ENCODE data around the gene ANKRD7.
A peak's percentile ranks its signal among the peaks of the same experiment; 100 is the strongest.

ANKRD7 gene, protein sequence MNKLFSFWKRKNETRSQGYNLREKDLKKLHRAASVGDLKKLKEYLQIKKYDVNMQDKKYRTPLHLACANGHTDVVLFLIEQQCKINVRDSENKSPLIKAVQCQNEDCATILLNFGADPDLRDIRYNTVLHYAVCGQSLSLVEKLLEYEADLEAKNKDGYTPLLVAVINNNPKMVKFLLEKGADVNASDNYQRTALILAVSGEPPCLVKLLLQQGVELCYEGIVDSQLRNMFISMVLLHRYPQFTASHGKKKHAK

DNA sequence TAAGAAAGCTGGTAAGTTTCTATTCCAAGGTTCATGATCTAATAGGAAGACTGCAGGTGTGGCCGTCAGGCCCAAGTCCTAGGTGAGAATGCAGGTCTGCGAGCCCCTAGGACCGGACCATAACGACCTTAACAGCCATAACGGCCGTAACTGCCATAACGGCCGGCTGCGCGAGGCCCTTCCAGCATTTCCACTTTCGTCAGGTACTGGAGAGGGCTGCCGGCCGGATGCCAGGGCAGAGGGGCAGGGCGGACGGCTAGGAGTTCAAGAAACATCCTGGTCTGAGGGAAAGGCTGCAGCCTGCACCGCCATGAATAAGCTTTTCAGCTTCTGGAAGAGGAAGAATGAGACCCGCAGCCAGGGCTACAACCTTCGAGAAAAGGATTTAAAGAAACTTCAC lies at the start of gene ANKRD7:
Gene ANKRD7, plus strand, starts transcription at position 184 of the 400 bp plus-strand sequence. Its CDS starts 127 bp downstream, at position 311.
- TF ChIP-seq, protein P1, sequence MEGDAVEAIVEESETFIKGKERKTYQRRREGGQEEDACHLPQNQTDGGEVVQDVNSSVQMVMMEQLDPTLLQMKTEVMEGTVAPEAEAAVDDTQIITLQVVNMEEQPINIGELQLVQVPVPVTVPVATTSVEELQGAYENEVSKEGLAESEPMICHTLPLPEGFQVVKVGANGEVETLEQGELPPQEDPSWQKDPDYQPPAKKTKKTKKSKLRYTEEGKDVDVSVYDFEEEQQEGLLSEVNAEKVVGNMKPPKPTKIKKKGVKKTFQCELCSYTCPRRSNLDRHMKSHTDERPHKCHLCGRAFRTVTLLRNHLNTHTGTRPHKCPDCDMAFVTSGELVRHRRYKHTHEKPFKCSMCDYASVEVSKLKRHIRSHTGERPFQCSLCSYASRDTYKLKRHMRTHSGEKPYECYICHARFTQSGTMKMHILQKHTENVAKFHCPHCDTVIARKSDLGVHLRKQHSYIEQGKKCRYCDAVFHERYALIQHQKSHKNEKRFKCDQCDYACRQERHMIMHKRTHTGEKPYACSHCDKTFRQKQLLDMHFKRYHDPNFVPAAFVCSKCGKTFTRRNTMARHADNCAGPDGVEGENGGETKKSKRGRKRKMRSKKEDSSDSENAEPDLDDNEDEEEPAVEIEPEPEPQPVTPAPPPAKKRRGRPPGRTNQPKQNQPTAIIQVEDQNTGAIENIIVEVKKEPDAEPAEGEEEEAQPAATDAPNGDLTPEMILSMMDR (IDR thresholded peaks at IDR 0.05; ENCODE audit: control extremely low read depth, extremely low read depth, low read depth, missing control alignments) = no peak
- DNase-seq (ENCODE audit: extremely low spot score) = no peak
- CTCF ChIA-PET = interaction anchor here (1.1 kb wide), 1 partner anchor 129 kb away, joined by 3 read pairs; no protein-coding TSS in a partner anchor
- POLR2A ChIA-PET = no interaction called here

DNA sequence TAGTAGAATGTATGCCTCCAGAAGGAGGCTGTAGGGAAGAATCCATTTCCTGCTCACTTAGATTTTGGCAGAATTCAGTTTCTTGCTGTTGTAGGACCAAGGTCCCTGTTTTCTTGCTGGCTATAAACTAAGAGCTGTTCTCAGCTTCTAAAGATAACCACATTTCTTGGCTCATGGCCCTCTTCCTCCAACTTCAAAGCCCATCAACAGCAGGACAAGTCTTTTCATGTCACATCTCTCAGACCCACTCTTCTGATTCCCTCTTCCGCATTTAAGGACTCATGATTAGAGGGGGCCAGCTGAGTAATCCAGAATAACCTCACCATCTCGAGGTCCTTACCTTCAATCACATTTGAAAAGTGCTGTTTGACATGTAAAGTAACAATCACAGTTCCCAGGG lies 48.8 kb upstream of the ANKRD7 start:
- no peak for DNase-seq (ENCODE audit: extremely low spot score)
- TF ChIP-seq, protein P1 (IDR thresholded peaks at IDR 0.05; ENCODE audit: control extremely low read depth, extremely low read depth, low read depth, missing control alignments) = no peak
- ChIA-PET POLR2A (no interaction called here), CTCF (interaction anchor here (1.3 kb wide), 1 partner anchor 9 kb away, joined by 3 read pairs; no protein-coding TSS in a partner anchor)

DNA sequence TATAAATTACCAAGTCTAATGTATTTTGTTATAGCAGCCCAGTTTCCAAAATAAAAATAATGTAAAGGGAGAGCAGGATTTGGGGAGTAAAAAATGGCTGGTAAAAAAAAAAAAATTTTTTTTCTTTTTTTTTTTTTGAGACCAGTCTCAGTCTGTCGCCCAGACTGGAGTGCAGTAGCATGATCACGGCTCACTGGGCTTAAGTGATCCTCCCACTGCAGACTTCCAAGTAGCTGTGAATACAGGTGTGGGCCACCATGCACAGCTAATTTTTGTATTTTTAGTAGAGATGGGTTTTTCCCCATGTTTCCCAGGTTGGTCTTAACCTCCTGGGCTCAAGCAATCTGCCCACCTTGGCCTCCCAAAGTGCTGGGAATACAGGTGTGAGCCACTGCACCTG lies 45.3 kb upstream of the ANKRD7 start:
- POLR2A ChIA-PET = no interaction called here
- DNase-seq (ENCODE audit: extremely low spot score) = no peak
- TF ChIP-seq, protein P1 (IDR thresholded peaks at IDR 0.05; ENCODE audit: control extremely low read depth, extremely low read depth, low read depth, missing control alignments) = no peak
- CTCF ChIA-PET = interaction anchor here (1.1 kb wide), 1 partner anchor 27 kb away, joined by 3 read pairs; no protein-coding TSS in a partner anchor

DNA sequence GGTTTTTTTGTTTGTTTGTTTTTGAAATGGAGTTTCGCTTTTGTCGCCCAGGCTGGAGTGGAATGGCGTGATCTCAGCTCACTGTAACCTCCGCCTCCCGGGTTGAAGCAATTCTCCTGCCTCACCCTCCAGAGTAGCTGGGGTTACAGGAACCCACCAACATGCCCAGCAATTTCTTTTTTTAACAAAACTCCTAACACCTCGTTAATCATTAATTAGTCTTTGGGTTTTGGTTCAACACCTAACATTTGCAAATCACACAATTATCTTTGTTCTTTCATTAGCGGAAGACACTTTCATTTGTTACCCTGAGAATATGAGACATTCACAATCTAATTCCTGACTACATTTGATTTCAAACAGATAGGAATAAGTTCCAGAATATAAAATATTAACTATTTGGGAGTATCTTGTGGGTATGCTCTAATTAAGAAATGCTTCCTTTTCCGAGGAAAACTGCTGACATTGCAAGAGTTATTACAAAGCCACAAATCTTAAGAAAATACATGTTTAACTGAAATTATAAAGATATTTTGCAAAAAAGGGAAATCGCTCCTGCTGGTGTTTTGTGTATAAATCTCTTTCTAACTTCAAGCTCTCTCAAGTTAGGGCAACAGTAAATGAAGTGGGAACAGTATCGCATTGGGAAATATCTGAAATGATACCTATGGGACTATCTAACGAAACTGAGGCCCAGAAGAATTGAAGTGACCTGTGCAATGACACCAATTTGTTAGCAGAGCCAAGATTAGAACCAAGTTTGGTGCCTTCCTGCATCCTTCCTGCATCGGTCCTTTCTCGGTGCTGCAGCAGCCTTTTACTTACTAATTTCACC lies 41.7 kb upstream of the ANKRD7 start:
- TF ChIP-seq, protein P1 (IDR thresholded peaks at IDR 0.05; ENCODE audit: control extremely low read depth, extremely low read depth, low read depth, missing control alignments) = no peak
- no peak for DNase-seq (ENCODE audit: extremely low spot score)
- ChIA-PET CTCF (no interaction called here), POLR2A (no interaction called here)

DNA sequence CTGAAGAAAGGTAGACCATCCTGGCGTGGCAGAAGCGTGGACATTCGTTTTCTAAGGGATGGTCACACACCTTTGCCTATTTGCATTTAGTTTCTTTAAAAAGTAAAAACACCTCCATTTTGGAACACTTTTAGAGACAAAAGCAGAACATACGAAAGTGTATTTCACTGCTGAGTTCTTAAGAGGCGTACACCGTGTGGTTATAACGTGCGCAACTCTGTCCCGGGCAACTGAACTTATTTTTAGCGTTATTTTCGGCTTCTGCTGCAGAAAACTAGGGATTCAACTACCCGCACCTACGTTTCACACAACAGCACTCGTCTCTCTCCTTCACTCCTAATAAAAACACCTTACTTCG lies 41.1 kb upstream of the ANKRD7 start:
- ChIA-PET POLR2A (no interaction called here), CTCF (no interaction called here)
- TF ChIP-seq, protein P1 (IDR thresholded peaks at IDR 0.05; ENCODE audit: control extremely low read depth, extremely low read depth, low read depth, missing control alignments) = no peak
- no peak for DNase-seq (ENCODE audit: extremely low spot score)

DNA sequence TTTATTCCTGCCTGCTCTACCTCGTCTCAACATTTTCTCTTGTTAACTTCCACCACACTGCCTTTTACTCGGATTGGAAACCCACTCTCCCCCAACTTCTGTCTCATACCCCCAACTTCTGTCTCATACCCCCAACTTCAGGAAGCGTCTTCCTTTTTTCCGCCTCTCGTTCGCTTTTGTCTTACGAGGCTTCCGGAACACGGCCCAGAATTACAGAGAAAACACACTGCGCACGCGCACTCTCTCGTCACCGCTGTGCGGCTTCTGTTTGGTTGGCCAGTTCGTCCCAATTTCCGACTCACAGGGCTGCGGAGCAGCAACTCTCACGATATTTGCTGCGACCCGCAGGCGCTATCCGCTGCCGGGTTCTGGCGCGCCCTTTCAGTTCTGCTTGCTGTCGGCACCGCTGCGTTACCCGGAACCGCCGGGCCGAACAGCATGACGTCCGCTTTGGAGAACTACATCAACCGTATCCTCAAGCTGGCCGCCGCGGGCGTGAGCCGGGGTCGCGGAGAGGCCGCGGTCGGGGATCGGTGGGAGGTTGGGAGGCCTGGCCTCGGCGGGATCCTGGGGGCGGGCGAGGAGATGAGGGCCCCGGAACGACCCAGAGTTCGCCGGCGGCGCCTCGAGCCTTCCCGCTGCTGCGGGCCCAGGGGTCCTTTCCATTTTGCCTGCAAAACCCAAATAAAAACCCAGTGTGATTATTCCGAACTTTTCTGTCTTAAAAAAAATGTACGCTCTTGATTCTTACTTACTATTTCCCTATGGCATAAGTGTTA lies 40.5 kb upstream of the ANKRD7 start, which contains the start of gene LSM8:
Gene LSM8, plus strand, starts transcription at position 379 of the 779 bp plus-strand sequence. Its CDS starts 60 bp downstream, at position 439.
- ChIA-PET POLR2A (no interaction called here), CTCF (no interaction called here)
- TF ChIP-seq, protein P1 (IDR thresholded peaks at IDR 0.05; ENCODE audit: control extremely low read depth, extremely low read depth, low read depth, missing control alignments) = no peak
- DNase-seq (ENCODE audit: extremely low spot score) = peak; percentile 93
